ENCODE measurements around the gene CASP9.
"Not testable (repeated sequence)": the region's sequence is repeated elsewhere in the genome, so short reads cannot be mapped to it uniquely, and the experiment has no call there.

The CASP9 gene

DNA sequence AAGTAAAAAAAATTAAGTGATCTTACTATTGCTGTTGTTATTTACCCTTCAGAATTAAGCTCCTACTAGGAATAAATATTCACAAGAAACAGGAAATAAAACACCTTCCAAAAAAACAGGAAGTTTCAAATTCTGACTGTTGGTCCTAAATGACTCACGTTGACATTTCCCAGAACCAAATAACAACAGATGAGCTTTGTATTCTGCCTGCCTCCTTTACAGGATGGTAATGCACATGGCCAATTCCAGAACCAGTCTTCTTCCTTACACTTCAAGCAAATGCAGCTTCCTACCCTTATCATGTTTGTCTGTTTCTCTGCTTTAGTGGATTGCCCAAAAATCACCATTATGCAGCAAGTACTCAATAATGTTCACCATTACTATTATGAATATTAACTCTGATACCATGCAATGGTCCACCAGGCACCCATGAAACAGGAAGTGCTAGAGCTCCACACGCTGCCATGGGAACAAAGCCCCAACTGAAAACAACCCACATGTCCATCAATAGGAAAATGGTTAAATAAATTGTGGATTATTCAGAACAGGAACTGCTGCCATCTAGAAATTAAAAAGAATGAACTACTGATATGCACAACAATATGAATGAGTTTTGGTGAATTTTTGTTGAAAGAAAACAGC, 8.9 kb downstream of the CASP9 start:
- Histone ChIP-seq H3K9ac (ENCODE audit: low read depth in 1 of 2, low read length in 2 of 2) (no peak overlapping the region), H3K4me1 (ENCODE audit: control insufficient read depth in 1 of 2, insufficient read depth in 2 of 2, low read length in 2 of 2) (peaks cover 3 to 5% of the 10 kb centered on the region in 2 donors), H3K36me3 (ENCODE audit: control insufficient read depth in 1 of 2, insufficient read depth in 2 of 2, low read length in 2 of 2) (peaks cover 5 to 33% of the 10 kb centered on the region in 2 donors), H3K4me3 (ENCODE audit: low read depth in 1 of 2, low read length in 2 of 2) (no peak overlapping the region), H3K27me3 (ENCODE audit: control insufficient read depth in 1 of 2, insufficient read depth in 2 of 2, low read length in 2 of 2) (no peaks in the 10 kb centered on the region), H3K27ac (ENCODE audit: low read depth, low read length) (no peak overlapping the region), H3K9me3 (ENCODE audit: control insufficient read depth in 1 of 2, low read length in 2 of 2) (no peaks in the 10 kb centered on the region)

DNA sequence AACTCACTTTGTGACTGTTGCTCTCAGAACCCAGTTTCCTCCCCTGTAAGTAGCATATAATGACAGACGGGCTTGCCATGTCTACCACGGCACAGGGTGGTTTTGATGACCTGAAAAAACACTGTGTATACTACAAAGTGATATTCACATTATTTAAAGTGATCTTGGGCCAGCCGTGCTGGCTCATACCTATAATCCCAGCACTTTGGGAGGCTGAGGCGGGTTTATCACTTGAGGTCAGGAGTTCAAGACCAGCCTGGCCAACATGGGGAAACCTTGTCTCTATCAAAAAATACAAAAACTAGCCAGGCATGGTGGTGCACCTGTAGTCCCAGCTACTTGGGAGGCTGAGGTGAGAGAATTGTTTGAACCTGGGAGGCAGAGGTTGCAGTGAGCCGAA, 9.5 kb downstream of the CASP9 start:
- H3K4me1 ChIP-seq (ENCODE audit: control insufficient read depth in 1 of 2, insufficient read depth in 2 of 2, low read length in 2 of 2); H3K27me3 ChIP-seq (ENCODE audit: control insufficient read depth in 1 of 2, insufficient read depth in 2 of 2, low read length in 2 of 2); H3K4me3 ChIP-seq (ENCODE audit: low read depth in 1 of 2, low read length in 2 of 2); H3K9ac ChIP-seq (ENCODE audit: low read depth in 1 of 2, low read length in 2 of 2); H3K9me3 ChIP-seq (ENCODE audit: control insufficient read depth in 1 of 2, low read length in 2 of 2); H3K27ac ChIP-seq (ENCODE audit: low read depth, low read length): not testable (repeated sequence)
- H3K36me3 ChIP-seq (ENCODE audit: control insufficient read depth in 1 of 2, insufficient read depth in 2 of 2, low read length in 2 of 2): peaks cover 5 to 33% of the 10 kb centered on the region in 2 donors

DNA sequence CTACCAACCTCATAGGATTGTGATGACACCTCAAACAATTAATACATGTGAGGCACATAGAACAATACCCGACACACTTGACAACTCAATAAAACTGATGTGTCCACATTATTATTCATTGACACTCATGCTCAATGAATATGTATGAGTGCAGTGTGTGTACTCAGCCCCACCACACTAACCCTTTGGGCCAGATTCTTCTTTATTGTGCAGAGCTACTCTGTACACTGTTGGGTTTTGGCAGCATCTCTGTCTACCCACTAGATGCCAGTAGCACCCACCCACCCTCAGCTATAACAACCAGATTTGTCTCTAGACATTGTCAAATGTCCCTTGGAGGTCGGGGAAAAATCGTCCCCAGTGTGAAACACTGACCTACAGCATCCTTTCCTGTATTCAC, 10.1 kb downstream of the CASP9 start:
- Histone ChIP-seq H3K36me3 (ENCODE audit: control insufficient read depth in 1 of 2, insufficient read depth in 2 of 2, low read length in 2 of 2) (peaks cover 5 to 33% of the 10 kb centered on the region in 2 donors), H3K27me3 (ENCODE audit: control insufficient read depth in 1 of 2, insufficient read depth in 2 of 2, low read length in 2 of 2) (no peaks in the 10 kb centered on the region), H3K4me1 (ENCODE audit: control insufficient read depth in 1 of 2, insufficient read depth in 2 of 2, low read length in 2 of 2) (peaks cover 3 to 5% of the 10 kb centered on the region in 2 donors), H3K4me3 (ENCODE audit: low read depth in 1 of 2, low read length in 2 of 2) (no peak overlapping the region), H3K9ac (ENCODE audit: low read depth in 1 of 2, low read length in 2 of 2) (no peak overlapping the region), H3K9me3 (ENCODE audit: control insufficient read depth in 1 of 2, low read length in 2 of 2) (no peaks in the 10 kb centered on the region), H3K27ac (ENCODE audit: low read depth, low read length) (no peak overlapping the region)

DNA sequence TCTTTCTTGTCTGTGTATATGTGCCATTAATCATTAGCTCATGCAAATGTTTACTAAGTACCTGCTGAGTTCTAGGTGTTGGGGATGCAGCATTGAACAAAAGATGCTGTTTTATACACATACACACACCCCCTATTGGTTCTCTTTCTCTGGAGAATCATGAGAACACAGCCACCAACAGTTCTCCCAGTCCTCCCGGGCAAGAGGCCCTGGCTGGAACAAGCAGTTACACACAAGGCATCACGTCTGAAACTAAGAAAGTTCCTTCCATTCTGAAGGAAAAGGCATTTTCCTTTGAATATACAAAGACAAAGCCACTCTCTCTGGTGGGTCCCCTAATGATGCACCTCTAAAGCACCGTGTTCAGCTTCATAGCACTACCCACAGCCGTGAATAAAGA, 10.8 kb downstream of the CASP9 start:
- no peak overlapping the region for H3K4me3 ChIP-seq (ENCODE audit: low read depth in 1 of 2, low read length in 2 of 2)
- H3K9me3 ChIP-seq (ENCODE audit: control insufficient read depth in 1 of 2, low read length in 2 of 2): no peaks in the 10 kb centered on the region
- no peak overlapping the region for H3K27ac ChIP-seq (ENCODE audit: low read depth, low read length)
- H3K4me1 ChIP-seq (ENCODE audit: control insufficient read depth in 1 of 2, insufficient read depth in 2 of 2, low read length in 2 of 2): peaks cover 3 to 5% of the 10 kb centered on the region in 2 donors
- H3K9ac ChIP-seq (ENCODE audit: low read depth in 1 of 2, low read length in 2 of 2): no peak overlapping the region
- peaks cover 5 to 30% of the 10 kb centered on the region in 2 donors for H3K36me3 ChIP-seq (ENCODE audit: control insufficient read depth in 1 of 2, insufficient read depth in 2 of 2, low read length in 2 of 2)
- no peaks in the 10 kb centered on the region for H3K27me3 ChIP-seq (ENCODE audit: control insufficient read depth in 1 of 2, insufficient read depth in 2 of 2, low read length in 2 of 2)

DNA sequence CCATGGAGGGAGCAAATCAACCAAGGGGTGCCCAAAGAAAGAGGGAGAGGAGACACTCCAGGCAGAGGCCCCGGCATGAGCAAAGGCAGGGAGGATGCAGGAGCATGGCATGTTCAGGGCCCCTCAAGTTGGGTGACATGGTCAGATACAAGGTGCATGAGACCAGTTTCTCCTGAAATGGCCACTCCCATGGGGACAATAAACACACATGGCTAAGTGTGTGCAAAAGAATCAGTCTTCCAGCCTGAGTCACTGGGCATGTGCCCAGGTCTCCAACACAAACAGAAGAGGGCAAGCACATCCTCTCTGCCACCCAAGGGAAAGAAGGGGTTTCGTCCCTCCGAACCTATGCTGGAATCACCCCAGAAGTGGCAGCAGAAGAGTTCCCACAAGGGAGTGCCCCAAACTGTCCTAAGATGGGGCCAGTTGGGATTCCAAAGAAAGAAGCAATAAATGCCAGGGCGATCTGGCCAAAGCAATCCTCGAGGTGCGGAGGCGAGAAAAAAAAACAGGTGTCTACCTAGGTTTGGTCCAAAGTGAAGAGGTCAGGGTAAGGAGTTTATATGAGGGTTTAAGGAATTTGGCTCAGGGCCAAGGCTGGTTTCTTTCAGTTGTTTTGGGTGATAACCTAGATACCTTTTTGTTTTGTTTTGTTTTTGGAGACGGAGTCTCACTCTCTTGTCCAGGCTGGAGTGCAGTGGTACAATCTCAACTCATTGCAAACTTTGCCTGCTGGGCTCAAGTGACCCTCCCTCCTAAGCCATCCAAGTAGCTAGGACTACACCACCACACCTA, 13.2 kb downstream of the CASP9 start:
- Histone ChIP-seq H3K36me3 (ENCODE audit: control insufficient read depth in 1 of 2, insufficient read depth in 2 of 2, low read length in 2 of 2) (peaks cover 8 to 30% of the 10 kb centered on the region in 2 donors), H3K4me3 (ENCODE audit: low read depth in 1 of 2, low read length in 2 of 2) (no peak overlapping the region), H3K27ac (ENCODE audit: low read depth, low read length) (no peak overlapping the region), H3K4me1 (ENCODE audit: control insufficient read depth in 1 of 2, insufficient read depth in 2 of 2, low read length in 2 of 2) (peaks cover 3 to 5% of the 10 kb centered on the region in 2 donors), H3K9me3 (ENCODE audit: control insufficient read depth in 1 of 2, low read length in 2 of 2) (no peaks in the 10 kb centered on the region), H3K27me3 (ENCODE audit: control insufficient read depth in 1 of 2, insufficient read depth in 2 of 2, low read length in 2 of 2) (no peaks in the 10 kb centered on the region), H3K9ac (ENCODE audit: low read depth in 1 of 2, low read length in 2 of 2) (no peak overlapping the region)

DNA sequence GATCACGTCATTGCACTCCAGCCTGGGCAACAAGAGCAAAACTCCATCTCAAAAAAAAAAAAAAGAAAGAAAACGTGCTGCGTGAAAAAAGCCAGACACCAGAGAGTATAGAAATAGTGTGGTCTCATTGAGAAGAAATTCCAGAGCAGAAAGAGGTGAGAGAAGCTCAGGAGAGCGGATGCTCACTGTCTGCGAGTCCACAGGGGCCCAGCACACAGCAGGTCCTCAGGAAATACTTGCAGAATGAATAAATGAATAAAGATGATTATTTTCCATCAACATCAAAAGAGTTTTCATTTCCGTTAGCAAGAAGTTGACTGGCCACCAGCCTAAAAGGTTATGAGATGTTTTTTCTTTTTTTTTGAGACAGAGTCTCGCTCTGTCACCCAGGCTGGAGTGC, 14.4 kb downstream of the CASP9 start:
- H3K36me3 ChIP-seq (ENCODE audit: control insufficient read depth in 1 of 2, insufficient read depth in 2 of 2, low read length in 2 of 2): peaks cover 8 to 35% of the 10 kb centered on the region in 2 donors
- no peak overlapping the region for H3K4me3 ChIP-seq (ENCODE audit: low read depth in 1 of 2, low read length in 2 of 2)
- H3K27me3 ChIP-seq (ENCODE audit: control insufficient read depth in 1 of 2, insufficient read depth in 2 of 2, low read length in 2 of 2): no peaks in the 10 kb centered on the region
- H3K27ac ChIP-seq (ENCODE audit: low read depth, low read length): no peak overlapping the region
- no peaks in the 10 kb centered on the region for H3K4me1 ChIP-seq (ENCODE audit: control insufficient read depth in 1 of 2, insufficient read depth in 2 of 2, low read length in 2 of 2)
- no peaks in the 10 kb centered on the region for H3K9me3 ChIP-seq (ENCODE audit: control insufficient read depth in 1 of 2, low read length in 2 of 2)
- no peak overlapping the region for H3K9ac ChIP-seq (ENCODE audit: low read depth in 1 of 2, low read length in 2 of 2)

DNA sequence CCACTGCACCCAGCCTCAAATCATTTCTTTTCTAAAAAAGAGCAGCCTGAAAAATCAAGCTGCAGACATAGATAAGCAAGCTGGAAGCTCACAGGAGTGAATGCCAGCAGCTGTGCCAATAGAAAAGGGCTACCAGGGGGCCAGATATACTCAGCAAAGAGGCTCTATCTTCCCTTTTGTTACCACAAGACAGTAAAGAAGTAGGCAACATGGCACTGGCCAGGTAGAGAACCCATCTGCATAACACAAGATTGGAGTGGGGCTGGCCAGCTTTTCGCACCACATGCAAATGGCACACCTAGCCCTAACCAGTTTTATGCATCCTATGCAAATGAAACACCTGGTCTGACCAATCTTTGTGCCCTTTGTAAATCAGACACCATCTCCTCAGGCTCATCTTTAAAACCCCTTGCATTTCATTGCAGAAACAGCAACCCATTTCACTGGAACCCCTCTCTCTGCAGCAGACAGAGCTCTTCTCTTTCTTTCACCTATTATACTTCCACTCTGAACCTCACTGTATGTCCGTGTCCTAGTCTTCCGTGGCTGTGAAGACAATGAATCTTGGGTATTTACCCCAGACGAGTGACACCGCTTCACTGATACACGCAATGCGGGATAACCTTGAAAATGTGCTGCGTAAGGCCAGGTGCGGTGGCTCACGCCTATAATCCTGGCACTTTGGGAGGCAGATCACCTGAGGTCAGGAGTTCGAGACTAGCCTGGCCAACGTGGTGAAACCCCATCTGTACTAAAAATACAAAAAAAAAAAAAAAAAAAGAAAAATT, 15.1 kb downstream of the CASP9 start:
- Histone ChIP-seq H3K27ac (ENCODE audit: low read depth, low read length) (no peak overlapping the region), H3K9ac (ENCODE audit: low read depth in 1 of 2, low read length in 2 of 2) (no peak overlapping the region), H3K4me1 (ENCODE audit: control insufficient read depth in 1 of 2, insufficient read depth in 2 of 2, low read length in 2 of 2) (no peaks in the 10 kb centered on the region), H3K4me3 (ENCODE audit: low read depth in 1 of 2, low read length in 2 of 2) (no peak overlapping the region), H3K9me3 (ENCODE audit: control insufficient read depth in 1 of 2, low read length in 2 of 2) (no peaks in the 10 kb centered on the region), H3K27me3 (ENCODE audit: control insufficient read depth in 1 of 2, insufficient read depth in 2 of 2, low read length in 2 of 2) (no peaks in the 10 kb centered on the region), H3K36me3 (ENCODE audit: control insufficient read depth in 1 of 2, insufficient read depth in 2 of 2, low read length in 2 of 2) (peaks cover 8 to 34% of the 10 kb centered on the region in 2 donors)

DNA sequence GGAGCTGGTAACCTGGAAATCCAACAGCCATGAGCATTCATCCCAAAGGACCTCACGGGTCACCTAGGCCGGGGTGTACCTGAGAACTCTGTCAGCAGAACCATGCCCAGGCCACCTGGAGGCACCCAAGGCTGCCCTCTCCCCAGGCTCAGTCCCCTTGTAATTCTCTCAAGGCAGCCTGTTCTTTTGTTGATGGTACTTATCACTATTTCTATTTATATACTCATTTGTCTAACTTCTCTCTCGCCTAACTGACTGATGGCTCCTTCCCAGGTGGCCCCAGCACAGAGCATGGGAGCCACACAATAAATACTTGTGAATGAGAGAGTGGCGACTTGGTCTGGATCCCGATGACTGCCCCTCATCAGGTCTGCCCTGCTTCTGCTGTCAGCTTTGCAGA, 16.7 kb downstream of the CASP9 start:
- H3K4me3 ChIP-seq (ENCODE audit: low read depth in 1 of 2, low read length in 2 of 2): no peak overlapping the region
- no peak overlapping the region for H3K27ac ChIP-seq (ENCODE audit: low read depth, low read length)
- no peaks in the 10 kb centered on the region for H3K9me3 ChIP-seq (ENCODE audit: control insufficient read depth in 1 of 2, low read length in 2 of 2)
- H3K27me3 ChIP-seq (ENCODE audit: control insufficient read depth in 1 of 2, insufficient read depth in 2 of 2, low read length in 2 of 2): no peaks in the 10 kb centered on the region
- no peaks in the 10 kb centered on the region for H3K4me1 ChIP-seq (ENCODE audit: control insufficient read depth in 1 of 2, insufficient read depth in 2 of 2, low read length in 2 of 2)
- peaks cover 14 to 39% of the 10 kb centered on the region in 2 donors for H3K36me3 ChIP-seq (ENCODE audit: control insufficient read depth in 1 of 2, insufficient read depth in 2 of 2, low read length in 2 of 2)
- H3K9ac ChIP-seq (ENCODE audit: low read depth in 1 of 2, low read length in 2 of 2): no peak overlapping the region

DNA sequence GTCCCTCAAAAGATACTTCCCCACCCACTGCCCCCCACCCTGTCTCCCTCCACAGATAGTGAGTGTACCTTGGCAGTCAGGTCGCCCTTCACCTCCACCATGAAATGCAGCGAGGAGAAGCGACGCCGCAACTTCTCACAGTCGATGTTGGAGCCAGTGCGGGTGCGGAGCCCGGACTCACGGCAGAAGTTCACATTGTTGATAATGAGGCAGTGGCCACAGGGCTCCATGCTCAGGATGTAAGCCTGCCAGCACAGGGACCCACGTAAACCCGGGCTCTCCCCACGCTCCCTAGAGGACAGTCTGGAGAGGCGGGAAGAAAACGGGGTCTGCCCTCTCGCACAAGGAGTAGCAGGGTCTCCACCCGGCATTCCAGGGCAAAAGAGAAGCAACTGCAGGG, 17.2 kb downstream of the CASP9 start:
- no peaks in the 10 kb centered on the region for H3K27me3 ChIP-seq (ENCODE audit: control insufficient read depth in 1 of 2, insufficient read depth in 2 of 2, low read length in 2 of 2)
- no peak overlapping the region for H3K9ac ChIP-seq (ENCODE audit: low read depth in 1 of 2, low read length in 2 of 2)
- no peaks in the 10 kb centered on the region for H3K9me3 ChIP-seq (ENCODE audit: control insufficient read depth in 1 of 2, low read length in 2 of 2)
- no peak overlapping the region for H3K27ac ChIP-seq (ENCODE audit: low read depth, low read length)
- no peaks in the 10 kb centered on the region for H3K4me1 ChIP-seq (ENCODE audit: control insufficient read depth in 1 of 2, insufficient read depth in 2 of 2, low read length in 2 of 2)
- H3K36me3 ChIP-seq (ENCODE audit: control insufficient read depth in 1 of 2, insufficient read depth in 2 of 2, low read length in 2 of 2): peaks cover 14 to 36% of the 10 kb centered on the region in 2 donors
- no peak overlapping the region for H3K4me3 ChIP-seq (ENCODE audit: low read depth in 1 of 2, low read length in 2 of 2)

DNA sequence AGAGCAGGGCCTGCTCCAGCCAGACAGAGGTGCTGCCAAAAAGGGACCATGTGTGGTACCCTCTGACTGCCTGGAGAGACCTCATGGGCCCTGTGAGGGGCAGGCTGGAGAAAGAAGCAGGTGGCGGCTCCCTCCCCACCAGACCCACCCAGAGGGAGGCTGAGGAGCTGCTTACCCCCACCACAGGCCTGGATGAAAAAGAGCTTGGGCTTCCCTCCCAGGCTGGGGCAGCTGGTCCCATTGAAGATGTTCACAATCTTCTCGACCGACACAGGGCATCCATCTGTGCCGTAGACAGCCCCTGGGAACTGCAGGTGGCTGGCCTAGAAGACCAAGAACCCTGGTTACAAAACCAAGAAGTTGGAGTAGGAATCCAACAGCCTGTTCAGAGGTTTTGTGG, 19.6 kb downstream of the CASP9 start:
- H3K36me3 ChIP-seq (ENCODE audit: control insufficient read depth in 1 of 2, insufficient read depth in 2 of 2, low read length in 2 of 2): peaks cover 14 to 33% of the 10 kb centered on the region in 2 donors
- no peak overlapping the region for H3K9ac ChIP-seq (ENCODE audit: low read depth in 1 of 2, low read length in 2 of 2)
- no peaks in the 10 kb centered on the region for H3K9me3 ChIP-seq (ENCODE audit: control insufficient read depth in 1 of 2, low read length in 2 of 2)
- no peaks in the 10 kb centered on the region for H3K27me3 ChIP-seq (ENCODE audit: control insufficient read depth in 1 of 2, insufficient read depth in 2 of 2, low read length in 2 of 2)
- no peak overlapping the region for H3K4me3 ChIP-seq (ENCODE audit: low read depth in 1 of 2, low read length in 2 of 2)
- no peak overlapping the region for H3K27ac ChIP-seq (ENCODE audit: low read depth, low read length)
- H3K4me1 ChIP-seq (ENCODE audit: control insufficient read depth in 1 of 2, insufficient read depth in 2 of 2, low read length in 2 of 2): no peaks in the 10 kb centered on the region

Measured in duodenal mucosa (tissue), 2 donors.